Osteocyte (in vitro differentiated cells): ENCODE data around the gene BDH1. TPM values are rescaled to one million over a fixed set of nuclear protein-coding genes. Genes with fewer than 3 reads are reported as not detected.

Source experiments
- DNase-seq: peaks from one replicate; pipeline ENCODE4 v3.0.0; 2021; ENCODE audit warnings: mixed read lengths; ENCODE audit not compliant: unreplicated experiment; ENCODE audit errors: extremely low spot score
- H3K27ac Mint-ChIP-seq: one replicate; pipeline ENCODE4 v1.8.0; 2021; ENCODE audit warnings: mild to moderate bottlenecking, mixed read lengths; ENCODE audit not compliant: unreplicated experiment
- H3K27me3 Mint-ChIP-seq: one replicate; pipeline ENCODE4 v1.8.0; 2021; ENCODE audit warnings: mixed read lengths; ENCODE audit not compliant: unreplicated experiment
- H3K36me3 Mint-ChIP-seq: one replicate; pipeline ENCODE4 v1.8.0; 2021; ENCODE audit warnings: mixed read lengths; ENCODE audit not compliant: unreplicated experiment
- H3K4me1 Mint-ChIP-seq: one replicate; pipeline ENCODE4 v1.8.0; 2021; ENCODE audit warnings: mixed read lengths; ENCODE audit not compliant: unreplicated experiment
- H3K4me3 Mint-ChIP-seq: one replicate; pipeline ENCODE4 v1.8.0; 2021; ENCODE audit warnings: mild to moderate bottlenecking, moderate library complexity, mixed read lengths; ENCODE audit not compliant: unreplicated experiment
- H3K9me3 Mint-ChIP-seq: one replicate; pipeline ENCODE4 v1.8.0; 2021; ENCODE audit warnings: mixed read lengths; ENCODE audit not compliant: unreplicated experiment
- total RNA-seq: library from RNA; stranded (reverse); gene quantifications from 2 replicates; pipeline ENCODE4 v1.2.1, GENCODE V29; 2021
- TF ChIP-seq, protein P1 (sequence below): fragments of 200-600 bp; sonication (generic); IDR thresholded peaks from 2 replicates; pipeline ENCODE4 v1.5.0; 2021; ENCODE audit warnings: antibody characterized with exemption, mild to moderate bottlenecking, moderate library complexity

BDH1 gene
- total RNA-seq, 1 donor from 2014 or later, result 12.1 TPM

DNA sequence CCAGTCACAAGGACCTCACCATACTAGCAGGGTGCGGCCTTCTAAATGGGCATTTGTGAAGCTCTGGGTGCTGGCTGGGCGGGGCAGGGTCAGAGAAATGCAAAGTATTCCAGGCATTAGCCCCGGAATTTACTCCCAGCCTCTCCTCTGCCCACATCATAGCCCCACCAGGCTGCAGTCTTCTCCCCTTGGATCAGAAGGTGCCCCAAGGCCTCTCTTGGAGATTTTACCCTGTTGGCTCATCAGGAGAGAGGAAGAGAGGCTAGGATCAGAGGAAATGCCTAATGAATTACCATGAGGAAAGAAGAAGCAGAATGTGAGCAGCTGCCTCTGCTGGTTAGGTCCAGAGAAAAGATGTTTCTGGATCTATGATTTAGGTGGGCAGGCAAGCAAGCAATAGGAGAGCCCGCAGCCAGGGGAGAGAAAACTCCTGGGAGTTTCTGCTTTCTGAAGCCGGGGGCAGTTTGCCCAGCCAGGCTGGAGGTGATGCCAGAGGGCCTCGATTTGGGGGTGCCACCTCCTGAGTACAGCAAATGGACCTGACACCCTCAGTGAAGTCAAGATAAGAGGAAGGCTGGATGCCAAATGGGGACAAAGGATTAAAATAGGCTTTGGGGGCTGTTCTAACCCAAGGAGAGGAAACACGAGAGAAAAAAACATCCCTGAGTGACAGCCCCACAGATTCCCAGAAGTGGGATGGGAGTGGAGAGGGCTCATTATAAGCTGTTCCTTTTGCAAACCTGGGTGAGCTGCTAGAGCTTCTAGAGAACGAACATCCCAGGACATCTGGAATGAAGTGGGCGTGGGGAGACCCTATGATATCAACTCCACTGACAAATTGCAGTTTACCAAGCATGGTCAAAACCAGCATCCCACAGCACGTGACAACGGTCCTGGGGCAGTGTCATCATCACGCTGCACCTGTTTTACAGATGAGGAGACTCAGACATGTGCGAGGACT lies 65.4 kb downstream of the BDH1 start:
- no peaks in the 10 kb centered on the region for H3K9me3 Mint-ChIP-seq
- no peaks in the 10 kb centered on the region for H3K27me3 Mint-ChIP-seq
- TF ChIP-seq, protein P1, sequence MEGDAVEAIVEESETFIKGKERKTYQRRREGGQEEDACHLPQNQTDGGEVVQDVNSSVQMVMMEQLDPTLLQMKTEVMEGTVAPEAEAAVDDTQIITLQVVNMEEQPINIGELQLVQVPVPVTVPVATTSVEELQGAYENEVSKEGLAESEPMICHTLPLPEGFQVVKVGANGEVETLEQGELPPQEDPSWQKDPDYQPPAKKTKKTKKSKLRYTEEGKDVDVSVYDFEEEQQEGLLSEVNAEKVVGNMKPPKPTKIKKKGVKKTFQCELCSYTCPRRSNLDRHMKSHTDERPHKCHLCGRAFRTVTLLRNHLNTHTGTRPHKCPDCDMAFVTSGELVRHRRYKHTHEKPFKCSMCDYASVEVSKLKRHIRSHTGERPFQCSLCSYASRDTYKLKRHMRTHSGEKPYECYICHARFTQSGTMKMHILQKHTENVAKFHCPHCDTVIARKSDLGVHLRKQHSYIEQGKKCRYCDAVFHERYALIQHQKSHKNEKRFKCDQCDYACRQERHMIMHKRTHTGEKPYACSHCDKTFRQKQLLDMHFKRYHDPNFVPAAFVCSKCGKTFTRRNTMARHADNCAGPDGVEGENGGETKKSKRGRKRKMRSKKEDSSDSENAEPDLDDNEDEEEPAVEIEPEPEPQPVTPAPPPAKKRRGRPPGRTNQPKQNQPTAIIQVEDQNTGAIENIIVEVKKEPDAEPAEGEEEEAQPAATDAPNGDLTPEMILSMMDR, result peak; percentile 24
- H3K4me3 Mint-ChIP-seq, result peak overlapping the region; percentile 60
- H3K36me3 Mint-ChIP-seq, result no peaks in the 10 kb centered on the region
- peaks cover 96% of the 10 kb centered on the region for H3K4me1 Mint-ChIP-seq
- H3K27ac Mint-ChIP-seq, result peak overlapping the region; percentile 93
- DNase-seq, result no peak

DNA sequence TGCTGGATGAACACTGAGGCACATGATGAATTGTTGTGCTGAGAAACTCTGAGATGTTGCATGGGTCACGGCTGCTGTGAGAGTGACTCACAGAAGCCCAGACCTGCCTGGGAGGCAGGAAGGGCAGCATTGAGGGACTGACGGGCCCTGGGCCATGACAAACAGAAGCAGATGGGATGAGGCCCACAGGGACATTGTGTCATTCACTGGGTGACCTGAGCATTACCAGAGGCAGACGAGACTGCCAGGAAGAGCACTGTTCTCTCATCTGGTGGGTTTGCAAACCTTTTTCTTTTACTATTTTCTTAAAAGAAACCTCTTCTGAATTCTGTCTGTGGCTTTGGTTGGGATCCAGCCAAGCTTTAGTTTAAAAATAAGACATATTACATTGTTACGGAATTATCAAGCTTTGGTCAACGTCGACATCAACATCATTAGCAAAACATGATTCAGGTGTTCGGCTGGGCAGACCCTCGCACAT lies 67.8 kb downstream of the BDH1 start:
- Mint-ChIP-seq H3K9me3 (no peaks in the 10 kb centered on the region), H3K36me3 (no peaks in the 10 kb centered on the region), H3K27ac (peak overlapping the region; percentile 93), H3K27me3 (no peaks in the 10 kb centered on the region), H3K4me3 (no peak overlapping the region), H3K4me1 (peaks cover 75% of the 10 kb centered on the region)
- TF ChIP-seq, protein P1, result no peak
- peak; percentile 93 for DNase-seq

DNA sequence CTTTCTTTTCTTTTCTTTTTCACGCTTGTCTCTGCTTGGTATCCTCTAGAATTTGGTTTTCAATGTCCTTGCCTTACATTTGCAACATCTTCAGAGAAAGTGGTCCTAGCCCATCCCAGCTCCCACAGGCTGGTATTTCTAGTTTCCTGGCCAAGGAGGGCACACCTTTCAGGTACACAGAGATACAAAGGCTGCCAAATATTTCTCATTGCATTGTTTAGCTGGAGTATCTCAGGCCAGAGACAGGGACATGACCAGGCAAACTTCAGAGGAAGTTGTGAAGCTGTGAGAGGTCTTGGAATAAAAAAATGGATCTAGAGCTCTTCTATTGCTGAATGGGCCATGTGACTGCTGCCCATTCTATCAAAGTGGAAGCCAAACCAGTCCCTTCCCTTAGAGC lies 68.9 kb downstream of the BDH1 start:
- Mint-ChIP-seq H3K27me3 (no peaks in the 10 kb centered on the region), H3K9me3 (no peaks in the 10 kb centered on the region), H3K4me1 (peaks cover 75% of the 10 kb centered on the region), H3K27ac (peak overlapping the region; percentile 93), H3K4me3 (no peak overlapping the region), H3K36me3 (no peaks in the 10 kb centered on the region)
- TF ChIP-seq, protein P1, result no peak
- DNase-seq, result no peak

DNA sequence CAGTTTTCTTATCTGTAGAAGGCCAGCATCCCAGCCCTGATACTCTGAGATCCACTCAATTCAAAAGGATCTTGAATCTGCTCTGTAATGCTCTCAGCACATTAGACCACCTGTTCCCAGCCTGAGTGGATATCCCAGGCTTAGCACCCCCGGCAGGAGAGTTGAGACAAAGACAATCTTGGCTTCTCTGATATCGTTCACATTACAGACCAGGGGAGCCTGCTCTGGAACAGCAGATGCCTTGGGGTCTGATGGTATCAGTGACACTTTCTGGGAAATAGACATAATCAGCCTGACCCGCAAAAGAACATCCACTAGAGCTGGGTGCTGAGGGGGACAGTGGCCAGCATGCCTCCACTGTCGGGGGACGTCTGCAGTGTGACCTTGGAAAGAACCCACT lies 70.6 kb downstream of the BDH1 start:
- no peak overlapping the region for H3K27ac Mint-ChIP-seq
- H3K27me3 Mint-ChIP-seq, result no peaks in the 10 kb centered on the region

More for the DNA sequence above, 70.6 kb downstream of the BDH1 start:
- H3K36me3 Mint-ChIP-seq, result no peaks in the 10 kb centered on the region
- no peak for DNase-seq
- H3K4me1 Mint-ChIP-seq, result peaks cover 67% of the 10 kb centered on the region
- TF ChIP-seq, protein P1, result no peak
- no peak overlapping the region for H3K4me3 Mint-ChIP-seq
- peaks cover 3% of the 10 kb centered on the region for H3K9me3 Mint-ChIP-seq
